ENCODE results near the gene ZNF454.

Gene ZNF454

GRCh38 chr5:178993955-178994579 is 53.1 kb downstream of the ZNF454 start:
- no peak for DNase-seq

- DNase-seq: no peak
These were observed 53.8 kb downstream of the ZNF454 start, which contains the start of gene GRM6 for GRCh38 chr5:178994580-178995340. Gene GRM6 (minus strand): TSS chr5:178995320. CDS start chr5:178994944, 376 bp downstream.

GRCh38 chr5:178995341-178995690 is 54.3 kb downstream of the ZNF454 start:
- DNase-seq: no peak

- no peak for DNase-seq
These were observed 55.2 kb downstream of the ZNF454 start for GRCh38 chr5:178996156-178996555.

- DNase-seq: no peak
These were observed 56.2 kb downstream of the ZNF454 start for GRCh38 chr5:178997191-178997590.

- no peak for DNase-seq
These were observed 57.4 kb downstream of the ZNF454 start for GRCh38 chr5:178998441-178998840.

- DNase-seq: no peak
These were observed 65.6 kb downstream of the ZNF454 start for GRCh38 chr5:179006564-179006963.

- DNase-seq: no peak
These were observed 67.7 kb downstream of the ZNF454 start for GRCh38 chr5:179008667-179009066.

Measured in SW 1271 (cell line).